RKO (cell line): ENCODE measurements around the gene IGSF10.
A peak's percentile ranks its signal among the peaks of the same experiment; 100 is the strongest.
"Not testable (repeated sequence)": the region's sequence is repeated elsewhere in the genome, so short reads cannot be mapped to it uniquely, and the experiment has no call there.

ENCODE experiments used
- DNase-seq: peaks from one replicate; pipeline ENCODE4 v3.0.0-alpha.2; 2016; ENCODE audit warnings: low spot score

IGSF10 gene, protein sequence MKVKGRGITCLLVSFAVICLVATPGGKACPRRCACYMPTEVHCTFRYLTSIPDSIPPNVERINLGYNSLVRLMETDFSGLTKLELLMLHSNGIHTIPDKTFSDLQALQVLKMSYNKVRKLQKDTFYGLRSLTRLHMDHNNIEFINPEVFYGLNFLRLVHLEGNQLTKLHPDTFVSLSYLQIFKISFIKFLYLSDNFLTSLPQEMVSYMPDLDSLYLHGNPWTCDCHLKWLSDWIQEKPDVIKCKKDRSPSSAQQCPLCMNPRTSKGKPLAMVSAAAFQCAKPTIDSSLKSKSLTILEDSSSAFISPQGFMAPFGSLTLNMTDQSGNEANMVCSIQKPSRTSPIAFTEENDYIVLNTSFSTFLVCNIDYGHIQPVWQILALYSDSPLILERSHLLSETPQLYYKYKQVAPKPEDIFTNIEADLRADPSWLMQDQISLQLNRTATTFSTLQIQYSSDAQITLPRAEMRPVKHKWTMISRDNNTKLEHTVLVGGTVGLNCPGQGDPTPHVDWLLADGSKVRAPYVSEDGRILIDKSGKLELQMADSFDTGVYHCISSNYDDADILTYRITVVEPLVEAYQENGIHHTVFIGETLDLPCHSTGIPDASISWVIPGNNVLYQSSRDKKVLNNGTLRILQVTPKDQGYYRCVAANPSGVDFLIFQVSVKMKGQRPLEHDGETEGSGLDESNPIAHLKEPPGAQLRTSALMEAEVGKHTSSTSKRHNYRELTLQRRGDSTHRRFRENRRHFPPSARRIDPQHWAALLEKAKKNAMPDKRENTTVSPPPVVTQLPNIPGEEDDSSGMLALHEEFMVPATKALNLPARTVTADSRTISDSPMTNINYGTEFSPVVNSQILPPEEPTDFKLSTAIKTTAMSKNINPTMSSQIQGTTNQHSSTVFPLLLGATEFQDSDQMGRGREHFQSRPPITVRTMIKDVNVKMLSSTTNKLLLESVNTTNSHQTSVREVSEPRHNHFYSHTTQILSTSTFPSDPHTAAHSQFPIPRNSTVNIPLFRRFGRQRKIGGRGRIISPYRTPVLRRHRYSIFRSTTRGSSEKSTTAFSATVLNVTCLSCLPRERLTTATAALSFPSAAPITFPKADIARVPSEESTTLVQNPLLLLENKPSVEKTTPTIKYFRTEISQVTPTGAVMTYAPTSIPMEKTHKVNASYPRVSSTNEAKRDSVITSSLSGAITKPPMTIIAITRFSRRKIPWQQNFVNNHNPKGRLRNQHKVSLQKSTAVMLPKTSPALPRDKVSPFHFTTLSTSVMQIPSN (N-terminal part only)

DNA sequence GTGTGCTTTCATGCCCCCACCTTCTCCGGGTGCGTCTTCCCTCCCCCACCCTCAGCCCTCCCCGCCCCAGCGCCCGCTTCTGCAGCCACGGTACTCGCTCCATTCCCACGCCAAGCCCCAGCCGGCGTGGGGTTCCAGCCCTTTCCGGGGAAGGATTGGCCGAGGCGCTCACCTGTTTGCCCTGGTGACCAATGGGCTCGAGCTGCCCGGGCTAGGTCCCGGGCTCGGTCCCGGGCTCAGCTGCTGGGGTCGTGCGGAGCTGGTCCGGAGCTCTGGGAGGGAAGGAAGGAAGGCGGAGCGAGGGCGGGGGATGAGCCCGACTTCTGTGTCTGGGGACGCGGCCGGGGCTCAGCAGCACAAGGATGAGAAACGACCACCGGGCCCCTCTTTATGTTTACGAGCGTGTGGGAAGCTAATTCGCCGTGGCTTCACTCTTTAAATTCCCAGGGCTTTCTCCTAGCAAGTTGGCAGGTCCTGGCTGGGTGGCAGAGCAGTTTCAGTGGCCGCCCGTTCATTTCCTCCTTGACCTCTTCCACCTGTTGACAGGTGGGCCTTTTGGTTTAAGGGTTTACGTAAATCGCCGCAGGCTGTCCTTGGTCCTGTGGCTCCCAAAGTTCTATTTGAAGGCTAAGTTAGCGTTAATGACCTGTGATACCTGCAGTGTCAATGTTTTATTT lies at the start of gene IGSF10:
IGSF10 (minus strand) TSS at position 288 of the 677 bp plus-strand sequence. CDS start 2,352 bp downstream, outside the sequence.
- DNase-seq = no peak

DNA sequence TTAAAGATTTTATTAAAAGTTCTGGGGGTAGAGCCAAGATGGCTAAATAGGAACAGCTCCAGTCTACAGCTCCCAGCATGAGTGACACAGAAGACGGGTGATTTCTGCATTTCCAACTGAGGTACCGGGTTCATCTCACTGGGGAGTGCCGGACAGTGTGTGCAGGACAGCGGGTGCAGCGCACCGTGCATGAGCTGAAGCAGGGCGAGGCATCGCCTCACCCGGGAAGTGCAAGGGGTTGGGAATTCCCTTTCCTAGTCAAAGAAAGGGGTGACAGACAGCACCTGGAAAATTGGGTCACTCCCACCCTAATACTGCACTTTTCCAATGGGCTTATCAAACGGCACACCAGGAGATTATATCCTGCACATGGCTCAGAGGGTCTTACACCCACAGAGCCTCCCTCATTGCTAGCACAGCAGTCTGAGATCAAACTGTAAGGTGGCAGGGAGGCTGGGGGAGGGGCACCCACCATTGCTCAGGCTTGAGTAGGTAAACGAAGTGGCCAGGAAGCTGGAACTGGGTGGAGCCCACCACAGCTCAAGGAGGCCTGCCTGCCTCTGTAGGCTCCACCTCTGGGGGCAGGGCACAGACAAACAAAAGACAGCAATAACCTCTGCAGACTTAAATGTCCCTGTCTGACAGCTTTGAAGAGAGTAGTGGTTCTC lies 48.7 kb upstream of the IGSF10 start:
- not testable (repeated sequence) for DNase-seq

DNA sequence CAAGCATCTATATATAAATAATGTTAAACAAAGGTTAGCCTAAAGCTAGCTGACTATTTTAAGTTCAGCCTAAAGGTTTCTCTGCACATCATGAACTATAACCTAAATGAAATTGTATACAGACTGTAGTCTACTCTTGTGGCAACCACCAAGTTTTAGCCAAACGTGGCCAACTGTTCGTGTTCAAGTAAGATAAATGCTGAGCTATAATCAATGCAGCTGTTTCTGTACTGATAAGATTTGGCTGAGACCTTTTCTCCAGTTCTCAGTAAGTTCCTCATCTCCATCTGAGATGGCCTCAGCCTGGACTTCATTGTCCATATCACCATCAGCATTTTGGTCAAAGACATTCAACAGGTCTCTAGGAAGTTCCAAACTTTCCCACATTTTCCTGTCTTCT lies 43.7 kb upstream of the IGSF10 start:
- DNase-seq = no peak

DNA sequence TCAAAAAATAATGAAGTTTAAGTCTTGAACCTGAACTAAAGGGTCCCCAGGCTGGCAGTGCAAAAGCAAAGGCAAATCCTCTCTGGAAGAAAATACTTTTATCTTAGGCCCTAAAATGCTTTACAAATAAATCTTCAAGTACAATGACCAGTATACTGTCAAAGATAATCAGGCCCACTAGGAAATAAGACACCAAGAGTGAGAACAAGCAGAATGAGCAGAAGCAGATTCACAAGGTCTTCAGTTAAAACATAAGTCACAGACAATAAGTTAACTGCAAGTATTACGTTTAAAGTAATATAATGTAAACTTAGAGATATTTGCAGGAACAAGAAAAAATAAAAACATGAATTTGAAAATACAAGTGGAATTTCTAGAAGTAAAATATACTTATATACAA lies 42.2 kb upstream of the IGSF10 start:
- DNase-seq = no peak

DNA sequence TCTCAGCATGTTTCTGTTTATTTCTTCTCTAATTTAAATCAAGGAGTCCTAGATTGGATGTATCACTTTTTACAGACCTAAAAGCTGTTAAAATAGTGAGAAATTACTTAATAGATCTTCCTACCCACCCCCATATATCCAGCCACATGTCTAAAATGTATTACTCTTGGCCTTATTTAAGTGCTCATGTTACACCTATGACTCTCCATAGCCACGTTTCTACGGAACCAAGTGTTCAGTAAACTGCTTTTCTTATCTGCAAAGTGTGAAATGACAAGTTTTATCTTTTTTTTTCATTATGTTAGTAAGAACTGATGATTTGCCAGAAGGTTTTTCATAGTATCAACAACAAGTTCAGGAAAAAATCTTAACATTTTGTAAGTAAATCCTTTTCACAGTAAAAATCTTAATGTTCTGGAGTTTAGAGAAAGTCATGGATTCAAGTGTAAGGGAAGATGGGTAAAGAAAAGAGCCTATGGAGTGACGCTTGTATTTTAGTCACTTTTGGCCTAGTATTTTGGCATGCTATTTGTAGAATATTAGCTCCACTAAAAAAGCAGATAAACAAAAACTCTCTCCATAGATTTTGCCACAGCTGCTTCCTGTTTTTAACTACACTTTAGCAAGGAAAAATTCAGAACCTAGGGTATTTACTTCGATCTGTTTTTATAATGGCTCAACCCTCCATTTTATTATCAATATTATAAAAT lies 41.2 kb upstream of the IGSF10 start:
- DNase-seq = no peak

DNA sequence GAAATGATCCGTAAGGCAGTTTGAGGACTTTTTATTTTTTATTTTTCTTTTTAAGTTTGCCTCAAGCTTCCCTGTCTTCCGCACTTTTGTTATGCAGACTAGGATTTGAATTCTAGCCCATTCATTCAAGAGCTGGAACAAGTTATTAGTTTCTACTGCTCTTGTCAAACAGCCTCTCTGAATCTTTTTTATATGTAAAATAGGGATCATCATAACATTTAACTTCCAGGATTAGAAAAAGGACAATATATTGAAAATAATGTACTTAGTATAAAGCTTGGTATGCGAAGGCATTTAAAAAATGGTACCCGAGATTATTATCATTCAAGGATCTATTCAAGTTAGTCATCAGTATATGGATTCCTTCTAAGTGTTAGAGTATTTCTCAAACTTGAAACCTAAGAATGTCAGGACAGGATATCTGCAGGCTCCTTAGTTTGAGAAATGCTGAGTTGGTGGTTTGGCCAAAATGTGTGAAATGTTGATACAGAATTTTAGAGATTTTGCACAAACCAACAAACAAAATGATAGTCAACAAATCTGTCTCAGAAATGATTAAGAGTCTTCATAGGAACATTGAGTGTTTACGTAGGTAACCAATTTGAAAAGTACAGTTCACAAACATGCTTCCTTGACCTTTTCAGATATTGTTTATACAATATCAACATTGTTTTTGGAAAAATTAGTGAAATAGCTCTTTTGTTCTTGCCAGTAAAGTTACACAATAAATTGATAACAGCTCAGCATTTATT lies 40.5 kb upstream of the IGSF10 start:
- DNase-seq = no peak

DNA sequence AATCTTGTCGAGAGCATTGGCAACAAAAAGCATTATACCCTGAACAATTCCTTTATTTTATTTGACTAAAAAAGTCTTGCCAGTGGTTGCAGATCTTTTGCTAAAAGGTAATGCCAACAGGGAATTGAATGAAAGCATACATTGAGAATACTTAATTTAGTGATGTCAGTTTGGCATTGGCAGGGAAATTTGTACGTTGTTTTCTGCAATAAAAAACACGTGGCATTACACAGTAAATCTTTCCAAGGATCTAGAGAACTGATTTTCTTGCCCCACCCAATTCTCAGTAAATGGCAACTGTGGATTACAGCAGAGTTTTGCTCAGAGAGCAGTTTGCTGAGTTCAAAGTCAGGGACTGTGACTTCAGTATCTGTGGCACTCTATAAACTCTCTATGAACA lies 38.3 kb upstream of the IGSF10 start:
- no peak for DNase-seq

DNA sequence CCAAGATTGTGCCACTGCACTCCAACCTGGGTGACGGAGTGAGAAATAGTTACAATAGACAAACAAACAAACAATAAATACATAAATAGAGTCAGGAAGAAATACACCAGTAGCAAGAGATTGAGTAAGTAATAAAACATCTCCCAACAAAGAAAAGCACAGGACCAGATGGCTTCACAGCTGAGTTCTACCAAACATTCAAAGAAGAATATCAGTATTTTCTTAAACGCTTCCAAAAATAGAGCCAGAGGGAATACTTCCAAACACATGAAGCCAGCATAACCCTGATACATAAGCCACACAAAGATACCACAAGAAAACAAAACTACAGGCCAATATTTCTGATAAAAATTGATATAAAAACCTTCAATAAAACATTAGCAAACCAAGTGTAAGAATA lies 30.7 kb upstream of the IGSF10 start:
- no peak for DNase-seq

DNA sequence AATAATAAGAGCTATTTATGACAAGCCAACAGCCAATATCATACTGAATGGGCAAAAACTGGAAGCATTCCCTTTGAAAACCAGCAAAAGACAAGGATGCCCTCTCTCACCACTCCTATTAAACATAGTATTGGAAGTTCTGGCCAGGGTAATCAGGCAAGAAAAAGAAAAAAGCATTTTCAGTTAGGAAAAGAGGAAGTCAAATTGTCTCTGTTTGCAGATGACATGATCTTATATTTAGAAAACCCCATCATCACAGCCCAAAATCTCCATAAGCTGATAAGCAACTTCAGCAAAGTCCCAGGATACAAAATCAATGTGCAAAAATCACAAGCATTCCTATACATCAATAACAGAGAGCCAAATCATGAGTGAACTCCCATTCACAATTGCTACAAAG lies 27.0 kb upstream of the IGSF10 start:
- not testable (repeated sequence) for DNase-seq

DNA sequence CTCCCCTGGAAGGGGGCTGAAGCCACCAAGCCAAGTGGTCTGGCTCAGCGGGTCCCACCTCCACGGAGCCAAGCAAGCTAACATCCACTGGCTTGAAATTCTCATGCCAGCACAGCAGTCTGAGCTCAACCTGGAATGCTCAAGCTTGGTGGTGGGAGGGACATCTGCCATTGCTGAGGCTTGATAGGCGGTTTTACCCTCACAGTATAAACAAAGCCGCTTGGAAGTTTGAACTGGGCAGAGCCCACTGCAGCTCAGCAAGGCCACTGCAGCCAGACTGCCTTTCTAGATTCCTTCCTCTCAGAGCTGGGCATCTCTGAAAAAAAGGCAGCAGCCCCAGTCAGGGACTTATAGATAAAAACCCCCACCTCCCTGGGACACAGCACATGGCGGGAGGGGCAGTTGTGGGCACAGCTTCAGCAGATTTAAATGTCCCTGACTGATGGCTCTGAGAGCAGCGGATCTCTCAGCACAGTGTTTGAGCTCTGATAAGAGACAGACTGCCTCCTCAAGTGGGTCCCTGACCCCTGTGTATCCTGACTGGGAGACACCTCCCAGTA lies 23.2 kb upstream of the IGSF10 start:
- no peak for DNase-seq

DNA sequence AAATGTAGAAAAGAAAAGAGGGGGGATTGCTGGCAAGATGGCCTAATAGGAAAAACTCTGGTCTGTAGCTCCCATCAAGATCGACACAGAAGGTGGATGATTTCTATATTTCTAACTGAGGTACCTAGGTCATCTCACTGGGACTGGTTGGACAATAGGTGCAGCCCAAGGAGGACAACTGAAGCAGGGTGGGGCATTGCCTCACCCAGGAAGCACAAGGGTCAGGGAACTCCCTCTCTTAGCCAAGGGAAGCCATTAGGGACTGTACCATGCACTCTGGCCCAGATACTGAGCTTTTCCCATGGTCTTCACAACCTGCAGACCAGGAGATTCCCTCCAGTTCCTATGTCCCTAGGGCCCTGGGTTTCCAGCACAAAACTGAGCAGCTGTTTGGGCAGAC lies 22.6 kb upstream of the IGSF10 start:
- no peak for DNase-seq

DNA sequence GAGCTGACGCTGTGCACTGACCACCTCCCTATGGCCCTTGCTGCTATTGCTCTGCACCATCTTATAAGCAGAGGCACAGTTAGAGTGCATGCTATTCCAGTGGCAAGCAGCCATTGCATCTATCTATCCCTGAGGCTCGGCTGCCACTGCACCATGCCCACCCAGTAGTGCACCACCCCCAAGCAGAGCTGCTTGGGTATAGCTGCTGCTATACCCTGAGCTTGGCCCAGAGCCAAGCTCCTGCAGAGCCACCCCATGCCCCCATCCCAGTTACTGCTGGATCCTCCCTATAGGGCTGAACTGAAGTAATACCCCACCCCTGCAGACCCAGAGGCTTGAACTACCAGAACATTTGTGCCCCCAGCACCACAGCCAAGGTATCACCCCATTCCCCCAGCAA lies 19.6 kb upstream of the IGSF10 start:
- DNase-seq = no peak

DNA sequence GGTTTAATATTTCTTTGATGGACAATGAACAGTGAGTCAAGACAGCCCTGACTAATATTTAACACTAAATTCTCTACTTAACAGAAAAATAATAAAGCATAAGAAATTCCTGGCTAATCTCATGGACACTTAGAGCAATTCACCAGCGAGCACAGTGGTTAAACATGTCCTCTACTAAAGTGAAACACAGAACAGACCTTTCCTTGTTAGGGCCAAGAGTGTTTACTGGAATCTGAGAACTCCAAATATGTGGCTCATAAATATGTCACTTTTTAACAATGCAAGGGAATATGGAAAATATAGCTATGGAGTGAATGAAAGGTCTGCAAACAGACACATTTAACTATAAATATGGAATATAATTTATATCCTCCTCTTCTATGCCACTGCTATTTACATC lies 18.6 kb upstream of the IGSF10 start:
- no peak for DNase-seq

DNA sequence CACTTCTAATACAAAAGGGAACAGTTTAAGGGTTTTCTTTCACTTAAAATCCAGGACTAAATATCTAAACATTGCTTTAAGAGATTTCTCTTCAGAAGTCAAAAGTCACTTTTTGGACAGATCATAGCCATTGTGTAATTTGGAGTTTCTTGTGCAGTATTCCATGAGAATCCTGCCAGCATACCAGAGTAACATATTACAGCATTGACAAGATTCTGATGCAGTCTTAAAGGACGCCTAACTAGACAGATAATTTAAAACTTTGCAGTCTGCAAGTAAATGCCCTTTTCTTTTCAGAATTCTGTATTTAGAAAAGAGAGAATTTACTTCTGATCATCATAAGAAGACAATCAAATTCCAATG lies 17.5 kb upstream of the IGSF10 start:
- no peak for DNase-seq

DNA sequence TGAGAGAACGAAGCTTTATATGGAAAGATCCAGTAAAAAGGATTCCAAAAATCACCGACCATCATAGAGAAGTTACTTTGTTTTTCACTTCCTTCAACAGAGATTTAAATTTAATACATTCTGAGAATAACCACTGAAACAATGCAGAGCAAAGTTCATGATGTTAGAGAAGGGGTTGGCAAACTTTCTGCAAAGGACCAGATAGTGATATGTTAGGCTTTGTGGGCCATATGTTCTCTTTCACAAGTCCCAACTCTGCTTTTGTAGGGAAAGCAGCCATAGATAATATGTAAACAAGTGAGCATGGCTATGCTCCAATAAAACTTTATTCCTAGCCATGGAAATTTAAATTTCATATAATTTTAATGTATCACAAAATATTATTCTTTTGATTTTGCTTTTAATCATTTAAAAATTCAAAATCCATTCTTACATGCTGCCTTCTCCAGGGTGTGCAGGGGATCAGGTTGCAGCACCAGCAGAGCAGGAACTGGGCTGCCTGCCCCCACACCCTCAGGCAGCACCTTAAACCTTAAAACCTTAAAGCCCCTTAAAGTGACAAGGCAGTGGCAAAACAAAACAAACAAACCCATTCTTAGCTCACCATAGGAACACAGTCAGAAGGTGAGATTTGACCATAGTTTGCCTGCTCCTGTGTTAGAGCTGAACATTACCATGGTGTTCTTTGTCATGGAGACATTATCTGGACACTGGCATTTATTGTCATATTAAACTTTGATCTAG lies 16.9 kb upstream of the IGSF10 start:
- DNase-seq = no peak

DNA sequence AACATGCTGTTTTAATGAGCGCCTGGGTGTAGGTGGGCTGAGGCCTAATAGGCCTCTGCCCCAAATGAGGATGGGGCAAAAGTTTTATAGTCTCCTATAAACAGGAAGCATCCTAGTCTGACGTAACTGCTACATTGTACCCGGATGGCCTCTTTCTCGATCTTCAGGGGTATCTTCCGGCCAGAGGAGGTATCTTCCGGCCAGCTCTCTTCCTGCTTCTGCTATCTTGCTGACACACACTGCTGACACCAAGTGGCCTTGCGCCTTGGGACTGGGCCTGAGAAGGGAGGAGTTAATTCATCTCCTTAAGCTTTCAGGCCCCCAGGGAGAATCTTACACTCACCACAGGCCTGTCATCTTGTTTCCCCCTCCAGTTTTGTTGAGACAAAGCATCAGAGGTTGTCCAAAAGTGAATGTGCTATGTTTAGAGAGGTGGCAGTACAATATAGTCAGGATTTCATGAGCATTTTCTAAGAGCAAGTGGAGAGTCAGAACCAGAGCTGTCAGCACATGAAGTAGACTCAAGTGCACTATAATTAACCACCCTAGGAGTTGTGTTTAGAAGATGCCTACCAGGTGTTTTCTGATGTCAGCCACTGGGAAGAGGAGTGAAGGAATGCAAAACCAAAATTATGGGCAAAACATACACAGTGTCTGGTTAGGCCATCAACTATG lies 15.6 kb upstream of the IGSF10 start:
- no peak for DNase-seq

DNA sequence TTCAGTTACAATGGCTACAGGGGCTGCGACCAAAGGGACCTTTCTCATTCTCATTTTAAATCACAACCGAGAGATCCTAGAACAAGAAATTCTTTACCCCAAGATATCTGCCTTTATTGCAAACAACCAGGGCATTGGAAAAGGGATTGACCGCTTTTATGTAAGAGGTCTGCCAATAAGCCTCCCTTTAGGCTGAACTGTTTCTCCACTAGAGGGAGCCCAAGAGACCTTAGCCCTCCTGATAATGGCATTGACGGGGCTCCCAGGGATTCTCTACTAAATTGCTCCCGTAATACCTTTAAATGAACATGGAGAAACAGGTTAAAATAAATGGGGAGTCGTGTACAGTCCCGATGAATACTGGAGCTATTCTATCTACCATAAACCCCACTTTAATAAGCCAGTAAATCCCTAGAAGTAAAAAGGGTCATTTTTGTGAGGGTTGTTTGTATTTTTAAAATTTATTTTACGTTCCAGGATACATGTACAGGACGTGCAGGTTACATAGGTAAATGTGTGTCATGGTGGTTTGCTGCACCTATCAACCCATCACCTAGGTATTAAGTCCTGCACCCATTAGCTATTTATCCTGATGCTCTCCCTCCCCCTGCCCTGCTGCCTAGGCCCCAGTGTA lies 7.5 kb upstream of the IGSF10 start:
- DNase-seq = peak; percentile 57

DNA sequence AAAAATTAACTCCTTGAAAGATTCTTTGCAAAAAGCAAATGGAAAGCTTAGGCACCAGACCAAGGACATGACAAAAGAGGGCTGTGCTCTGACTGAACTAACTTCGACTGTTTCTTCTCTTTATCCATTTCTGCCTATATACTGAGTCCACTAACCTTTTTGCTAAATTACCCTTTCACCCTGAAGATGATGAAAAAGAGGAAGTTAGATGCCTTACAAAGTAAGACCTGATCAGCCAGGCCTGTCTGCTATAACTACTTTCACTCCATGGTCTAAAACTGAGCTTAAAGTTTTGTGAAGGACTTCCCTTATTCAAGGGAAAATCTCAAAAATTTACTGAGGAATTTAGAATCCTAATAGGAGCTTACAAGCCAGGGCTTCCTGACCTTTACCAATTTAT lies 6.2 kb upstream of the IGSF10 start:
- DNase-seq = no peak
